Neuron (in vitro differentiated cells): ENCODE results near the gene FXYD1.
"Not testable (repeated sequence)": the region's sequence is repeated elsewhere in the genome, so short reads cannot be mapped to it uniquely, and the experiment has no call there.

ENCODE experiments used
- H2AFZ ChIP-seq: one replicate; pipeline ENCODE4 v1.6.1; 2013; ENCODE audit warnings: low read depth, mild to moderate bottlenecking, inconsistent platforms, low read length, moderate library complexity
- H3K27me3 ChIP-seq: one replicate; pipeline ENCODE4 v1.6.1; 2013; ENCODE audit warnings: low read length; ENCODE audit not compliant: insufficient read depth
- H3K36me3 ChIP-seq: one replicate; pipeline ENCODE4 v1.6.1; 2013; ENCODE audit warnings: low read length; ENCODE audit not compliant: insufficient read depth
- H3K4me1 ChIP-seq: one replicate; pipeline ENCODE4 v1.6.1; 2013; ENCODE audit warnings: low read length; ENCODE audit not compliant: insufficient read depth
- H3K4me3 ChIP-seq: 2 replicates; pipeline ENCODE4 v1.5.1; 2013; ENCODE audit warnings: mild to moderate bottlenecking, low read length, moderate library complexity
- H3K9me3 ChIP-seq: one replicate; pipeline ENCODE4 v1.6.1; 2013; ENCODE audit warnings: low read length

FXYD1 gene

GRCh38 chr19:35100588-35101533 is 37.8 kb upstream of the FXYD1 start:
- H2AFZ ChIP-seq, result no peak overlapping the region
- H3K9me3 ChIP-seq, result peaks cover 6% of the 10 kb centered on the region
- H3K4me3 ChIP-seq, result no peak overlapping the region
- H3K36me3 ChIP-seq, result no peaks in the 10 kb centered on the region
- H3K27me3 ChIP-seq, result no peaks in the 10 kb centered on the region
- H3K4me1 ChIP-seq, result no peaks in the 10 kb centered on the region

DNA sequence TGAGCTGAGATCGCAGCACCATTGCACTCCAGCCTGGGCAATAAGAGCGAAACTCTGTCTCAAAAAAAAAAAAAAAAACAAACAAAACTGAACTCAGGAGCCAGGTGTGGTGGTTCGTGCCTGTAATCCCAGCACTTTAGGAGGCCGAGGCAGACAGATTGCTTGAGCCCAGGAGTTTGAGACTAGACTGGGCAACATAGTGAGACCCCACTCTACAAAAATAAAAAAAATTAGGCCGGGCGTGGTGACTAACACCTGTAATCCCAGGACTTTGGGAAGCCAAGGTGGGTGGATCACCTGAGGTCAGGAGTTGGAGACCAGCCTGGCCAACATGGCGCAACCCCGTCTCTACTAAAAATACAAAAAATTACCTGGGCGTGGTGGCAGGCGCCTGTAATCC is 36.7 kb upstream of the FXYD1 start:
- not testable (repeated sequence) for H2AFZ ChIP-seq, H3K9me3 ChIP-seq, H3K4me1 ChIP-seq, H3K27me3 ChIP-seq, H3K36me3 ChIP-seq, H3K4me3 ChIP-seq

DNA sequence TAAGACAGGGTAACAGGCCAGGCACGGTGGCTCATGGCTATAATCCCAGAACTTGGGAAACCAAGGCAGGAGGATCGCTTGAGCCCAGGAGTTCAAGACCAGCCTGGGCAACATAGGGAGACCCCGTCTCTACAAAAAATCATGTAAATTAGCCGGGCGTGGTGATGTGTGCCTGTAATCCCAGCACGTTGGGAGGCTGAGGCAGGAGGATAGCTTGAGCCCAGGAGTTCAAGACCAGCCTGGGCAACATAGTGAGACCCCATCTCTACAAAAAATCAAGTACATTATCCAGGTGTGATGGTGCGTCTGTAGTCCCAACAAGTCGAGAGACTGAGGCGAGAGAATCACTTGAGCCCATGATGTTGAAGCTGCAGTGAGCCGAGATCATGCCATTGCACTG is 35.0 kb upstream of the FXYD1 start:
- not testable (repeated sequence) for H3K27me3 ChIP-seq, H3K9me3 ChIP-seq, H3K36me3 ChIP-seq, H3K4me1 ChIP-seq, H2AFZ ChIP-seq, H3K4me3 ChIP-seq

DNA sequence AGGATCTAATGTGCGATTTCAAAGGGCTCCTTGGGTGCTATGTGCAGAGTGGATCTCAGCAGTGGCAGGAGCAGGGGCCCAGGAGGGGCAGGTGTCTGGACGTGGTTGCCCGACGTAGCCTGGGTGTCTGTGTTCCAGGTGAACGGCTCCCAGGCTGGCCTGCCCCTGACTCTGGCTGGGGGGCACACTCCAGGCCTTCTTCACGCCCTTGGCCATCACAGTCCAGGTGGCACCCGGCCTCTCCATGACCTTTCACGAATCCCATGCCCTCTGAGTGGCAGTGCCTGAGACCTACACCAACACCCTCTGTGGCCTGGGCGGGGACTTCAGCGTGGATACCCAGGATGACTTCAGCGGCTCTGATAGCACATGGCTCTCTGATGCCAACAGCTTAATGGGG is 34.3 kb upstream of the FXYD1 start:
- H3K27me3 ChIP-seq, result no peaks in the 10 kb centered on the region
- no peaks in the 10 kb centered on the region for H3K36me3 ChIP-seq
- no peak overlapping the region for H3K4me3 ChIP-seq
- H2AFZ ChIP-seq, result no peak overlapping the region
- H3K9me3 ChIP-seq, result peaks cover 6% of the 10 kb centered on the region
- no peaks in the 10 kb centered on the region for H3K4me1 ChIP-seq

- H3K4me1 ChIP-seq, result no peaks in the 10 kb centered on the region
- H3K27me3 ChIP-seq, result no peaks in the 10 kb centered on the region
- peaks cover 6% of the 10 kb centered on the region for H3K9me3 ChIP-seq
- no peak overlapping the region for H3K4me3 ChIP-seq
- H2AFZ ChIP-seq, result no peak overlapping the region
- H3K36me3 ChIP-seq, result no peaks in the 10 kb centered on the region
Observed at GRCh38 chr19:35105047-35105410, 33.6 kb upstream of the FXYD1 start.

DNA sequence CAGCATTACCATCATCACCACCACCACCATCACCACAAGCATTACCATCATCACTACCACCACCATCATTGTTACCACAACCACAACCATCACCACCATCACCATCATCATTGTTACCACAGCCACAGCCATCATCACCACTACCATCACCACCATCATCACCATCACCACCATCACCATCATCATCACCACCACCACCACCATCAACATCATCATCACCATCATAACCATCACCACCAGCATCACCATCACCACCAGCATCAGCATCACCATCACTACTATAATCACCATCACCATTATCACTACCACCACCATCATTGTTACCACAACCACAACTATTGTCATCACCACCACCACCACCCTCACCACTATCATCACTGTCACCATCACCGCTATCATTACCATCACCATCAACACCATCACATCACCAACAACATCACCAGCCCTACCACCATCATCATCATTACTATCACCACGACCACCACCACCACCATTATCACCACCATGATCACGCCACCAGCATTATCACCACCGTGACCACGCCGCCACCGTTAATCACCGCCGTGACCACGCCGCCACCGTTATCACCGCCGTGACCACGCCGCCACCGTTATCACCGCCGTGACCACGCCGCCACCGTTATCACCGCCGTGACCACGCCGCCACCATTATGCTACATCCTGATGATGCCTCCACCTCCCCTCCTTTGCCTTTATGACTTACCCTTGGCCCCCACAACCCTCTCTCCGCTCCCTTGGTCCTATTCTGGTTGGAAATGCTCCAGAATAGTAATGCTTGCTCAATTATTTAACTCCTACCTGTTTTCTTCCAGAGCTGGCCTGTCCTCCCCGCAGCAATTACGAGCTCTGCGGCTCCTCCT is 33.0 kb upstream of the FXYD1 start:
- H3K36me3 ChIP-seq, result no peaks in the 10 kb centered on the region
- H3K4me3 ChIP-seq, result no peak overlapping the region
- no peak overlapping the region for H2AFZ ChIP-seq
- H3K9me3 ChIP-seq, result peaks cover 6% of the 10 kb centered on the region
- no peaks in the 10 kb centered on the region for H3K4me1 ChIP-seq
- no peaks in the 10 kb centered on the region for H3K27me3 ChIP-seq

- no peak overlapping the region for H2AFZ ChIP-seq
- no peaks in the 10 kb centered on the region for H3K4me1 ChIP-seq
- H3K4me3 ChIP-seq, result no peak overlapping the region
Observed at GRCh38 chr19:35106291-35106583, 32.4 kb upstream of the FXYD1 start.

DNA sequence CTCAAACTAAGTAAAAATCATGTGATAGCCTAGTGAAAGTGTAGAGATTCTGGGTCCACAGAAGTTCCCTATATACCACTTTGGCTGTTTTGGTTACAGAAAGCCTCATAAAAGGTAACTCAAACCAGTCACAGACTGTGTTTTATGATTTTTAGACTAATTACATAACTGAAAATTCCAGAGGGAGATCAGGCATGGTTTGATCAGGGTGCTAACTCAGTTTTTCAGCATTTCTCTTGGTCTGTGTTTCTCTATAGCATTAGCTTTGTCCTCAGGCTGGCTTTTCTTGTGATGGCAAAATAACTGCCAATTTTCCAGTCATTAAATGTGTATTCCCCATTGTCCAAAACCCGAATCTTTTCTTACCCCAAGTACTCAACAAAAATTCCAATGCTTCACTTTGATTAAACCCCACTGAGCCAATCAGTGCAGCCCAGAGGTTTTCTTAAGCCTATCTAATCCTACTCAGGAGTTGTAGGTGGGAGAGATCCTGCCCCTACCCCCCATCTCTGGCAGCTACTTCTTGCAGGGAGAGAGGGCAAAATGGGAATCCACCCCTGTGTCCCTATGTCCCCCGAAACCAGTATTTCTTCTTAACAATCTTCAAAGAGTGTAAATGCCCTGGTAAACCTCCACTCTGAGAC is 31.6 kb upstream of the FXYD1 start:
- Histone ChIP-seq H3K4me3 (no peak overlapping the region), H3K9me3 (peaks cover 6% of the 10 kb centered on the region), H3K36me3 (no peaks in the 10 kb centered on the region), H2AFZ (no peak overlapping the region), H3K27me3 (no peaks in the 10 kb centered on the region), H3K4me1 (no peaks in the 10 kb centered on the region)

More at GRCh38 chr19:35106291-35106583, 32.4 kb upstream of the FXYD1 start:
- Histone ChIP-seq H3K9me3 (peaks cover 6% of the 10 kb centered on the region), H3K27me3 (no peaks in the 10 kb centered on the region), H3K36me3 (no peaks in the 10 kb centered on the region)

GRCh38 chr19:35107545-35107944 is 31.1 kb upstream of the FXYD1 start:
- no peak overlapping the region for H2AFZ ChIP-seq
- no peaks in the 10 kb centered on the region for H3K27me3 ChIP-seq
- no peaks in the 10 kb centered on the region for H3K36me3 ChIP-seq
- H3K9me3 ChIP-seq, result peaks cover 6% of the 10 kb centered on the region
- H3K4me3 ChIP-seq, result no peak overlapping the region
- no peaks in the 10 kb centered on the region for H3K4me1 ChIP-seq

DNA sequence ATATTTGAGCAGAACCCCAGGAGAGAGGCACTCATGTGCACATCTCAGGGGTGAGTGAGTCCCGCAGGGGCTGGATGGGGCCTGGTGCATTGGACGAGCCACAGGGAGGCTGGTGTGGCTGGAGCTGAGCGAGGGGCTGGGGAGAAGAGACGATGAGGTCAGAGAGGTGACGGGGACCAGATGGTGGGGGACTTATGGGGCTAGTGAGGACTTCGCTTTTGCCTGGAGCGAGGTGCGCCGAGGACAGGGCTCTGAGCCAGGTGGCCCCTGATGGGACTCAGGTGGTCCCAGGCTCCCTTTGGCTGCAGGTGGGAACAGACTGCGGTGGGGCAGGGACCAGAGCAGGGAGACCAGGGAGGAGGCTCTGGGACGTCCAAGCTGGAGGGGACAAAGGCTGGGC is 29.9 kb upstream of the FXYD1 start:
- Histone ChIP-seq H2AFZ (no peak overlapping the region), H3K4me3 (no peak overlapping the region), H3K36me3 (no peaks in the 10 kb centered on the region), H3K4me1 (no peaks in the 10 kb centered on the region), H3K27me3 (no peaks in the 10 kb centered on the region), H3K9me3 (peaks cover 6% of the 10 kb centered on the region)

GRCh38 chr19:35109395-35110112 is 29.1 kb upstream of the FXYD1 start:
- H2AFZ ChIP-seq, result no peak overlapping the region
- peaks cover 6% of the 10 kb centered on the region for H3K9me3 ChIP-seq
- H3K27me3 ChIP-seq, result no peaks in the 10 kb centered on the region
- H3K4me1 ChIP-seq, result peaks cover 3% of the 10 kb centered on the region
- H3K36me3 ChIP-seq, result no peaks in the 10 kb centered on the region
- H3K4me3 ChIP-seq, result no peak overlapping the region

DNA sequence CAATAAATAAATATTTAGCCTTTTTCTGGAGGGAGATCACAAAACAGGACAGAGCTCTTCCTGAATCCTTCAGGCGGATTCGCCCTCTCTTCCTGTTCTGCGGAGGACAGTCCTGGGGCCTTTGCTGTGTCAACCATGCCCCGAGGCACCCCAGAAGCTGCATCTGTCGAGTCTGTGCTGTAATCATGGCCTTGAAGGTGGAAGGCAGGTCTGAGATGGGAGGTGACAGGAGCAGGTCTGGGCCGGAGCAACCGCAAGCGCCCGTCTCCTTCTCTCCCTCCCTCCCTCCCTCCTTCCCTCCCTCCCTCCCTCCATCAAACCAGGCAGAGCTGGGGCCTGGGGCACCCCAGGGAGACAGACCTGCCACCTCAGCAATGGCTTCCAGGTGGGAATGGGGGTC is 27.6 kb upstream of the FXYD1 start:
- Histone ChIP-seq H3K27me3 (peaks cover 3% of the 10 kb centered on the region), H3K9me3 (no peaks in the 10 kb centered on the region), H3K36me3 (no peaks in the 10 kb centered on the region), H3K4me1 (peaks cover 8% of the 10 kb centered on the region), H3K4me3 (no peak overlapping the region), H2AFZ (no peak overlapping the region)
